ENCODE data around the gene IGSF21. TPM values are rescaled to one million over a fixed set of nuclear protein-coding genes. Genes with fewer than 3 reads are reported as not detected.

The IGSF21 gene
- total RNA-seq, 1 donor from 2014 or later: 0.94 TPM

DNA sequence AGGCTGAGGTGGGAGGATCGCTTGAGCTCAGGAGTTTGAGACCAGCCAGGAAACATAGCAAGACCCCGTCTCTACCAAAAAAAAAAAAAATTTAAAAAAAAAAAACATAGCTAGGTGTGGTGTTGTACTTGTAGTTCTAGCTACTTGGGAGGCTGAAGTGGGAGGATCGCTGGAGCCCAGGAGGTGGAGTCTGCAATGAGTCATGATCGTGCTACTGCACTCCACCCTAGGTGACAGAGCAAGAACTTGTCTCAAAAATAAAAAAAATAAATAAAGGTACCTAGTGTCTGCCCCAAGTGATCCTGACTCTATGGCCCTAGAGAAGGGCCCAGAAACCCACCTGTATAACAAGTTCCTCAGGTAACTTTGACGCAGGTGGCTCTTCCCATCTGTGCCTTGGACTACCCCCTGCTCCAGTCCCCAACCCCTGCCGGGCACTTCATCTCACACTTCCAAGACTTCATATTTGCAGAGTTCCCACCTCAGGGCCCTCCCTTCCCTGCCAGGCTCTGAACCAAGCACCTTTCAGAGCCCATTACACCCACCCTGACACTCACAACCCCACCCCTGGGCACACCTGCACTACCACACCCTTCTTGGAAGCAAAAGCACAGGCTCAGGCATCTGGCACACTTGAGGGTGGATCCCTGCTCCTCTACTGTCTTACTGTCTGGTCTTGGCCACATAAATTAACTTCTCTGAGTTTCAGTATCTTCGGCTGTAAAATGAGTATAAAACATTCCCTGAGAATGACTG lies 292.9 kb downstream of the IGSF21 start:
- H3K4me3 Mint-ChIP-seq: no peak overlapping the region

GRCh38 chr1:18401921-18402320 lies 294.3 kb downstream of the IGSF21 start:
- Mint-ChIP-seq H3K27me3 (peaks cover 19% of the 10 kb centered on the region), H3K27ac (no peak overlapping the region), H3K4me3 (no peak overlapping the region), H3K9me3 (no peaks in the 10 kb centered on the region), H3K4me1 (ENCODE audit: unreplicated experiment) (peaks cover 9% of the 10 kb centered on the region), H3K36me3 (no peaks in the 10 kb centered on the region)
- TF ChIP-seq, protein P1, sequence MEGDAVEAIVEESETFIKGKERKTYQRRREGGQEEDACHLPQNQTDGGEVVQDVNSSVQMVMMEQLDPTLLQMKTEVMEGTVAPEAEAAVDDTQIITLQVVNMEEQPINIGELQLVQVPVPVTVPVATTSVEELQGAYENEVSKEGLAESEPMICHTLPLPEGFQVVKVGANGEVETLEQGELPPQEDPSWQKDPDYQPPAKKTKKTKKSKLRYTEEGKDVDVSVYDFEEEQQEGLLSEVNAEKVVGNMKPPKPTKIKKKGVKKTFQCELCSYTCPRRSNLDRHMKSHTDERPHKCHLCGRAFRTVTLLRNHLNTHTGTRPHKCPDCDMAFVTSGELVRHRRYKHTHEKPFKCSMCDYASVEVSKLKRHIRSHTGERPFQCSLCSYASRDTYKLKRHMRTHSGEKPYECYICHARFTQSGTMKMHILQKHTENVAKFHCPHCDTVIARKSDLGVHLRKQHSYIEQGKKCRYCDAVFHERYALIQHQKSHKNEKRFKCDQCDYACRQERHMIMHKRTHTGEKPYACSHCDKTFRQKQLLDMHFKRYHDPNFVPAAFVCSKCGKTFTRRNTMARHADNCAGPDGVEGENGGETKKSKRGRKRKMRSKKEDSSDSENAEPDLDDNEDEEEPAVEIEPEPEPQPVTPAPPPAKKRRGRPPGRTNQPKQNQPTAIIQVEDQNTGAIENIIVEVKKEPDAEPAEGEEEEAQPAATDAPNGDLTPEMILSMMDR (conservative IDR thresholded peaks at IDR 0.05): no peak
- no peak for DNase-seq (ENCODE audit: extremely low spot score, unreplicated experiment)

More for the DNA sequence above, 292.9 kb downstream of the IGSF21 start:
- TF ChIP-seq, protein P1 (conservative IDR thresholded peaks at IDR 0.05): no peak
- no peak for DNase-seq (ENCODE audit: extremely low spot score, unreplicated experiment)
- no peaks in the 10 kb centered on the region for H3K36me3 Mint-ChIP-seq
- peaks cover 24% of the 10 kb centered on the region for H3K27me3 Mint-ChIP-seq
- H3K4me1 Mint-ChIP-seq (ENCODE audit: unreplicated experiment): peaks cover 11% of the 10 kb centered on the region
- no peaks in the 10 kb centered on the region for H3K9me3 Mint-ChIP-seq
- H3K27ac Mint-ChIP-seq: no peak overlapping the region

- no peak for DNase-seq (ENCODE audit: extremely low spot score, unreplicated experiment)
- H3K9me3 Mint-ChIP-seq: no peaks in the 10 kb centered on the region
- H3K27me3 Mint-ChIP-seq: peaks cover 6% of the 10 kb centered on the region
- H3K4me1 Mint-ChIP-seq (ENCODE audit: unreplicated experiment): peaks cover 5% of the 10 kb centered on the region
- H3K27ac Mint-ChIP-seq: no peak overlapping the region
- TF ChIP-seq, protein P1 (conservative IDR thresholded peaks at IDR 0.05): no peak
- H3K36me3 Mint-ChIP-seq: no peaks in the 10 kb centered on the region
- H3K4me3 Mint-ChIP-seq: no peak overlapping the region
These were observed 296.9 kb downstream of the IGSF21 start for GRCh38 chr1:18404460-18404859.

DNA sequence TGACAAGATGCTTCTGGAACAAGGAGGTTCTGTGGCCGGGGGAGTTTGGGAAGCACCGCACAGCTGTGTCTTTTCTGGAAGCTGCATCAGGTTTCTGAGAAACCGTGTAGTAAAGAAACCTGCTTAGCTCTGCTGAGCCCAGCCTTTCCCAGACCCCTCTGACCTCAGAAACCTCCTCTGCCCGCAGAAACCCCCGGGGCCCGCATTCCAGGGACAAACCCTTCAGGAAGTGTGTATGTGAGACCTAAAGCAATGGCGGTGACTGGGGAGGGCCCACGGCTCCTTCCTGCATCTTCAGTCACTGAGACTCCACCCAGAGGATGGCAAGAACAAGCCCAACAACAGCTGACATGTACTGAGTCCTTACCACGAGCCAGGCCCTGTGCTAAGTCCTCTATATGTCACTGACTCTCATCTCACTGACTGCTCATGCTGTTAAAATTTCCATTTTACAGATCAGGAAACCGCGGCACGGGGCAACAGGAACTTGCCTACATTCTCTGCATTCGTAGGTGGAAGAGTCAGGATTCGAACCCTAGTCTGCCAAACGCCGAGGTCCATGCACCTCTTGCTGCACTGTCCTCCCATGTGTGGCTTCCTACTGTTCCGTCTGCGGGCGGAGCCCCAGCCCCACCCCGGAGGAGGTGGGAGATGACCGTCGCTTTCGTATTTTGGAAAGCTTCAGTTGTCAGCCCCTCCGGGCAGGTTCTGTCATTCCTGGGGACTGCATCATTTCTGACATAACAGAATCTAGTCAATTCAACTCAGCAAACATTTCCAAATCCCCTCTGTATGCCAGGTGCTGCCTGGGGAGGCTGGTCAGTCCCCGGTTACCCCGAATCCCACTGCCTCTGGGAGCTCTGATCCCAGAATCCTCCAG lies 299.8 kb downstream of the IGSF21 start:
- TF ChIP-seq, protein P1 (conservative IDR thresholded peaks at IDR 0.05): no peak
- peaks cover 1% of the 10 kb centered on the region for H3K27me3 Mint-ChIP-seq
- H3K4me3 Mint-ChIP-seq: no peak overlapping the region
- no peaks in the 10 kb centered on the region for H3K36me3 Mint-ChIP-seq
- no peaks in the 10 kb centered on the region for H3K9me3 Mint-ChIP-seq
- H3K27ac Mint-ChIP-seq: no peak overlapping the region
- peaks cover 5% of the 10 kb centered on the region for H3K4me1 Mint-ChIP-seq (ENCODE audit: unreplicated experiment)
- DNase-seq (ENCODE audit: extremely low spot score, unreplicated experiment): no peak

DNA sequence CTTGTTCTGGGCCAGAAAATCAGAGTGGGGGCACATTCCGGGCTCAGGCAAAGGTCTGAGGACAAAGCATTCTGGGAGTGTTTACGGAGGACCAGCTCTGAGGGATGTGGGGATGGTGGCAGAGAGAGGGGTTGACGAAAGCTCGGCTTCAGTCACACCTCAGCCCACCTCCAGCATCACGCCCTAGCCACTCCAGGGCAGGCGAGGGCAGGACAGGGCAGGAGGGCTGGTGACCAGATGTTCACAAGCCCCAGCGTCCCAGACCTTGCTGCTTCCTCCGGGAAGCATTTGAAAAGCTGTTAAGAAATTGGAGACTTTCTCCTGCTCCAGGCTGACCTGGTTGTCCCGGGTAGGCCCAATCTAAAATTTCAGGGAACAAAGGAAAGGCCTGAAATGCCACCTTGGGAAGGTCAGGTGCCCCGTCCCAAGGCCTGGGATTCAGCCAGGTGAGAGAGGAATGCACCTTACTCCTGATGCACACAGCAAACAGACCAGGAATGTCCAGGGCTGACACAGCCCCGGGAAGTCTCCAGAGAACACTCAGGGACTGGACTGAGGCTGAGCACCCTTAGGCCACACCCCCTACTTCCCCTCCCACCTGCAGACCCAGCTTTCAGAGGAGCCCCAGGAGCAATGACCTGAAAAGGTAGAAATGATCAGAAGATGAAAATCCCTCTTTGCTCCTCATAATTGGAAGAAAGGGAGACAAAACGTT lies 301.2 kb downstream of the IGSF21 start:
- no peak for DNase-seq (ENCODE audit: extremely low spot score, unreplicated experiment)
- TF ChIP-seq, protein P1 (conservative IDR thresholded peaks at IDR 0.05): no peak
- H3K27me3 Mint-ChIP-seq: peaks cover 5% of the 10 kb centered on the region
- no peak overlapping the region for H3K27ac Mint-ChIP-seq
- H3K36me3 Mint-ChIP-seq: no peaks in the 10 kb centered on the region
- no peaks in the 10 kb centered on the region for H3K9me3 Mint-ChIP-seq
- H3K4me1 Mint-ChIP-seq (ENCODE audit: unreplicated experiment): peaks cover under 1% of the 10 kb centered on the region
- no peak overlapping the region for H3K4me3 Mint-ChIP-seq
